Stimulated activated naive CD8-positive, alpha-beta T cell treated with anti-CD3 and anti-CD28 coated beads, Interleukin-15, Interleukin-2, amounts not matched to agents 100 ng/mL and 50 ng/mL, for 24 hours (primary cell): ENCODE measurements around the gene SPATS2.

Experiments used
- H3K27ac Mint-ChIP-seq: one replicate; pipeline ENCODE4 v1.8.0; 2021; ENCODE audit warnings: mild to moderate bottlenecking, mixed read lengths
- H3K27me3 Mint-ChIP-seq: one replicate; pipeline ENCODE4 v1.8.0; 2021; ENCODE audit warnings: mixed read lengths
- H3K36me3 Mint-ChIP-seq: one replicate; pipeline ENCODE4 v1.8.0; 2021; ENCODE audit warnings: low read depth, mixed read lengths
- H3K4me1 Mint-ChIP-seq: one replicate; pipeline ENCODE4 v1.8.0; 2021; ENCODE audit warnings: low read depth, mixed read lengths
- H3K4me3 Mint-ChIP-seq: one replicate; pipeline ENCODE4 v1.8.0; 2021; ENCODE audit warnings: mild to moderate bottlenecking, mixed read lengths
- H3K9me3 Mint-ChIP-seq: one replicate; pipeline ENCODE4 v1.8.0; 2021; ENCODE audit warnings: mixed read lengths

The SPATS2 gene

GRCh38 chr12:49535921-49536525 is 168.8 kb downstream of the SPATS2 start:
- H3K27me3 Mint-ChIP-seq = peaks cover 22% of the 10 kb centered on the region
- no peaks in the 10 kb centered on the region for H3K9me3 Mint-ChIP-seq
- H3K36me3 Mint-ChIP-seq = no peaks in the 10 kb centered on the region
- H3K27ac Mint-ChIP-seq = no peak overlapping the region
- H3K4me1 Mint-ChIP-seq = peaks cover 23% of the 10 kb centered on the region
- no peak overlapping the region for H3K4me3 Mint-ChIP-seq

GRCh38 chr12:49536526-49537071 is 169.3 kb downstream of the SPATS2 start:
- peak overlapping the region; percentile 25 for H3K4me3 Mint-ChIP-seq
- no peak overlapping the region for H3K27ac Mint-ChIP-seq
- no peaks in the 10 kb centered on the region for H3K9me3 Mint-ChIP-seq
- H3K4me1 Mint-ChIP-seq = peaks cover 23% of the 10 kb centered on the region
- peaks cover 22% of the 10 kb centered on the region for H3K27me3 Mint-ChIP-seq
- no peaks in the 10 kb centered on the region for H3K36me3 Mint-ChIP-seq

- no peak overlapping the region for H3K27ac Mint-ChIP-seq
- H3K36me3 Mint-ChIP-seq = no peaks in the 10 kb centered on the region
- H3K4me3 Mint-ChIP-seq = peak overlapping the region; percentile 70
- H3K4me1 Mint-ChIP-seq = peaks cover 23% of the 10 kb centered on the region
- no peaks in the 10 kb centered on the region for H3K9me3 Mint-ChIP-seq
- peaks cover 22% of the 10 kb centered on the region for H3K27me3 Mint-ChIP-seq
Observed at GRCh38 chr12:49537231-49537751, 170.0 kb downstream of the SPATS2 start.

DNA sequence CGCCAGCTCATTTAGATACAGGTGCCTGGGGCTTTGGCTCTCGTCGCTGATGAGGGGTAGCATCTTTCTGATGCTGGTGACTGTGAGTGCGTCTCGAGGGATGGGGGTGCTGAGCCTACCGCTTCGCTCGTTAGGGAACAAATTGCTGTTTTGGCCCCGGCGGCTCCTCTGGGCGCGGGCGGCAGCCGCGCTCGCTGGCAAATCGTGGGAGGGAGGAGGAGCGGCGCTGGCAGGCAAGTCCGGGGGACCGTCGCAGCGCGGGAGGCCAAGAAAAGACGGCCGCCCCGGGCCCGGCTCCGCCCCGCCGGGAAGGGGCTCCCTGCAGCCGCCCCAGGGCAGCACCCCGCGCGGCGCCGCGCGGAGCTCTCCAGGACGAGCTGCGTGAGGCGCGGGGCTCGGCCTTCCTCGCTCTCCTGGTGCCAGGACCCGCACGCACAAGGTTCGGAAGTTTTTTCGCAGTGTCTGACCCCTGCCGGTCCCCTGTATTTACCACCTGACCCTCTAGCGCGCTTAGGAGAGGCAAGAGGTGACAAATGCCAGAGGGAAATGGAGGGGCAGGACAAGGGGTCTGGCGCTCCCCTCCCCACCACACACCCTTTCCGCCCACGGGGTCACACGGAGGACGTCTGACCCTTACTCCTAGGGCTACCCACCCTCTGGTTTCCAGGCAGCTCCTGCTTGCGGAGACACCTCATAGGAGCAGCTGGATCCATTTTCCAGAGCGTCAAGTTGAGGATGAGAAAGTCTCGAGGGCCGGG is 170.7 kb downstream of the SPATS2 start:
- H3K9me3 Mint-ChIP-seq = no peaks in the 10 kb centered on the region
- H3K27ac Mint-ChIP-seq = no peak overlapping the region
- H3K4me1 Mint-ChIP-seq = peaks cover 23% of the 10 kb centered on the region
- peak overlapping the region; percentile 70 for H3K4me3 Mint-ChIP-seq
- peaks cover 22% of the 10 kb centered on the region for H3K27me3 Mint-ChIP-seq
- no peaks in the 10 kb centered on the region for H3K36me3 Mint-ChIP-seq

GRCh38 chr12:49538510-49539403 is 171.5 kb downstream of the SPATS2 start, which contains the start of gene KCNH3:
TSS of gene KCNH3 (plus strand) at chr12:49539030. CDS start at chr12:49539417, 387 bp downstream.
- no peaks in the 10 kb centered on the region for H3K9me3 Mint-ChIP-seq
- no peaks in the 10 kb centered on the region for H3K36me3 Mint-ChIP-seq
- peaks cover 22% of the 10 kb centered on the region for H3K27me3 Mint-ChIP-seq
- H3K27ac Mint-ChIP-seq = no peak within 1 kb of the TSS
- H3K4me1 Mint-ChIP-seq = peaks cover 23% of the 10 kb centered on the region
- H3K4me3 Mint-ChIP-seq = peak within 1 kb of the TSS; percentile 70

DNA sequence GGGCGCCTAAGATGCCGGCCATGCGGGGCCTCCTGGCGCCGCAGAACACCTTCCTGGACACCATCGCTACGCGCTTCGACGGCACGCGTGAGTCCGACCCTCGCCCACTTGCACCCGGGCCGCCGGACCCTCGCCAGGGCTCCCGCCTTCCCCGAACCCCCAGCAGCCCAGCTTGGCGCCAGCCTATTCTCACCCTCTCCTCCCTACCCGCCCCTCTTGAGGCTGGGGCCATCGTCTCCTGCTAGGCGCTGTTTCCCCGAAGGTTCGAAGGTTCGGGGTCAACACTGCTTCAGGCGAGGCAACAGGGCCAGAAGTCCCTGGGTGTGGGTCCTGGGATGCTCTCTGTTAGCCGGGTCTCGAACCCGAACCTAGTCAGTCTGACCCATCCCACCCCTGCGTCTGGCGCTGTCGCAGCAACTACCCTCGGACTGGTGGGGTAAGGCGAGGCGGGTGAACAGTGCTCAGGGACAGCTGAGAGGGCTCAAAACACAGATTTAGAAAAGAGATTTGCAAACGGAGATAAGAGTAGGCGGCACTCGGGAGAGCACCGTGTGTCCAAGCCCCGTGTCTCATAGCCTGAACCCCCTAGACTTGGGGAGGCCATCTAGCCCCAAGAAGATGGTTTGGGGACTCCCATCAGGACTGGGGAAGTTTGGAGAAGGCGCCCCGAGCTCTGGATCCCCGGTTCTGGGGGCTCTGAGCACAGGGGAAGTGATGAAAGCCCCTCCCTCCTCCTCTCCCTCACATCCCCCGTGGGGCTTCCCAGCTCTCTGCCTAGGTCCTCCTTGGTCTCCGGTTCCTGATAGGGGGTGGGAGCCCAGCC is 172.4 kb downstream of the SPATS2 start:
- H3K4me3 Mint-ChIP-seq = peak overlapping the region; percentile 57
- H3K36me3 Mint-ChIP-seq = no peaks in the 10 kb centered on the region
- peaks cover 24% of the 10 kb centered on the region for H3K4me1 Mint-ChIP-seq
- H3K27me3 Mint-ChIP-seq = peaks cover 22% of the 10 kb centered on the region
- H3K27ac Mint-ChIP-seq = no peak overlapping the region
- H3K9me3 Mint-ChIP-seq = no peaks in the 10 kb centered on the region

- no peaks in the 10 kb centered on the region for H3K36me3 Mint-ChIP-seq
- H3K4me1 Mint-ChIP-seq = peaks cover 30% of the 10 kb centered on the region
- no peaks in the 10 kb centered on the region for H3K9me3 Mint-ChIP-seq
- no peak overlapping the region for H3K27ac Mint-ChIP-seq
- peaks cover 22% of the 10 kb centered on the region for H3K27me3 Mint-ChIP-seq
- H3K4me3 Mint-ChIP-seq = no peak overlapping the region
Observed at GRCh38 chr12:49540229-49541139, 173.2 kb downstream of the SPATS2 start.

DNA sequence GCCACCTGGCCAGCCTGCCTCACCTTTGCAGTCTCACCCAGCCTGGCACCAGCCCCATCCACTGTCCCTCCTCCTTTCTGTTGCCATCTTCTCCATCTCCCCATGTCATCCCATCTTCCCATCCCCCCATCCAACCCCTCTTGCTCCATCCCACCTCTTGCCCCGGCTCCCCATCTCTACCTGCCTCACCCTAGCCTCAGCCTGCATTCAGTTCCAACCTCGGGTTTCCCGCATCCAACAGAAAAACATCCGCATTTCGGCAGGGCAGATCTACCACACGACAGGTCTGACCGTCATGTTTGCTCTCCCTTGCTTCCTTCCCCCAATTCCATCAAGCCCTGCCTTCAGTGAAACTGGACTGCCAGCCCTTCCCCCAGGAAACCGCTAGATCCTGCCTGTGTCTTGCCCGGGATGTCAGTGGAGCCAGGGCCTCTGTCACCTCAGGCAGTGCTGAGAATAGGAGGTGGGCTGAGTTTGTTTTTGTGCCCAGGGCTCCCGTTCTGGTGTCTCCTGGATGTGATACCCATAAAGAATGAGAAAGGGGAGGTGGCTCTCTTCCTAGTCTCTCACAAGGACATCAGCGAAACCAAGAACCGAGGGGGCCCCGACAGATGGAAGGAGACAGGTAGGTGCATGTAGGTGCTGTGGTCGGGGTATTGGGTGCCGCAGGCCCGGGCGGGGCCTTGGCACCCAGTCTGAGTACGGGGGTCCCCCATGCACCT is 174.0 kb downstream of the SPATS2 start:
- Mint-ChIP-seq H3K27ac (no peak overlapping the region), H3K27me3 (peaks cover 29% of the 10 kb centered on the region), H3K9me3 (no peaks in the 10 kb centered on the region), H3K4me1 (peaks cover 30% of the 10 kb centered on the region), H3K36me3 (no peaks in the 10 kb centered on the region), H3K4me3 (no peak overlapping the region)

DNA sequence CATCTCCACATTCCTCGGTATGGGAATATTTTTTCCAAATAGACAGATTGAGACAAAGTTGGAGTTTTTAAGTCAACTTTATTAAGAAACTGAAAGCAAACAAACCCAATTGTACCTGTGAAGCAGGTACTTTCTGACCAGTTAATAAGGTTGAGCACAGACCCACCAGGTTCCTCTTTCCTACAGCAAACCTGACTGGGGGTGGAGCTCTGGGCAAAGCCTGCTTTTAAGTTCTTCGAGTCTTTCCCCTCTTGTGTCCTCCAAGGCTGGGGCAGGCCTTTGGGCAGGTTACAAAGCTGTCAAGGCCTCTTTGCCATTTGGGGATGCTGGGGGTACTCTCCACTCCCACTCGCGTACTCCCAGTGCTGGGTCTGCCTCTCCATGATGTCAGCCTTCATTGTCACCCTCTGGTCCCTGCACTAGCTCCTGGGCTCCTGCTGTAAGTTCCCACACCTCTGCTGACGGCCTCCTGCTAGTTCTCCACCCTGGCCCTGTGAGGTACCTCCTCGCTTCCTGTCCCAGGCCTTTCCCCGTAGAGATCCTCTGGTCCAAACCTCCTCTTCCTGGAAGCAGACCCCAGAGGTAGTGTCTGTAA is 174.7 kb downstream of the SPATS2 start:
- Mint-ChIP-seq H3K27me3 (peaks cover 25% of the 10 kb centered on the region), H3K27ac (no peak overlapping the region), H3K36me3 (no peaks in the 10 kb centered on the region), H3K9me3 (no peaks in the 10 kb centered on the region), H3K4me1 (peaks cover 25% of the 10 kb centered on the region), H3K4me3 (no peak overlapping the region)

DNA sequence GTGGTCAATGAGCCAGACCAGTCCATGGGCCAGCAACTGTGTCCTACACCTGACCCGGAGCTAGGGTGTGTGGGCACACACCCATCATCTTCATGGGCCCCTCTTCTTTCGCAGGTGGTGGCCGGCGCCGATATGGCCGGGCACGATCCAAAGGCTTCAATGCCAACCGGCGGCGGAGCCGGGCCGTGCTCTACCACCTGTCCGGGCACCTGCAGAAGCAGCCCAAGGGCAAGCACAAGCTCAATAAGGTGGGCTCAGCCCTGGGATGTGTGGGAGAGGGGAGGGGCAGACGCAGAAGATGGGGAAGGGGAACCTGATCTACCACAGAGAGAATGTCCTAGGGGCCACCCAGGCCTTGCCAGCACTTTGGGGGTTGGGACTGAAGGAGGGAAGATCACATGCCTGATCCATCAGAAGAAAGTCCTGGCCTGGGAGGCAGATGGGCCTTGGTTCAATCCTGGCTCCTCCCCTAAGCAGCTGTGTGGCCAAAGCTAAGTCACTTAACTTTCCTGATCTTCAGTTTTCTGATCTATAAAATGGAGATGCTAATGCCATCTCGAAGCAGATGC is 175.4 kb downstream of the SPATS2 start:
- no peaks in the 10 kb centered on the region for H3K9me3 Mint-ChIP-seq
- peaks cover 22% of the 10 kb centered on the region for H3K27me3 Mint-ChIP-seq
- no peaks in the 10 kb centered on the region for H3K36me3 Mint-ChIP-seq

GRCh38 chr12:49543221-49543913 is 176.1 kb downstream of the SPATS2 start:
- H3K27me3 Mint-ChIP-seq = peaks cover 25% of the 10 kb centered on the region
- H3K4me3 Mint-ChIP-seq = no peak overlapping the region
- H3K27ac Mint-ChIP-seq = no peak overlapping the region
- H3K4me1 Mint-ChIP-seq = peaks cover 30% of the 10 kb centered on the region
- no peaks in the 10 kb centered on the region for H3K36me3 Mint-ChIP-seq
- H3K9me3 Mint-ChIP-seq = no peaks in the 10 kb centered on the region

More for the DNA sequence above, 175.4 kb downstream of the SPATS2 start:
- H3K27ac Mint-ChIP-seq = no peak overlapping the region
- H3K4me1 Mint-ChIP-seq = peaks cover 28% of the 10 kb centered on the region
- H3K4me3 Mint-ChIP-seq = no peak overlapping the region
